ENCODE data around the gene NUP205.

Gene NUP205

DNA sequence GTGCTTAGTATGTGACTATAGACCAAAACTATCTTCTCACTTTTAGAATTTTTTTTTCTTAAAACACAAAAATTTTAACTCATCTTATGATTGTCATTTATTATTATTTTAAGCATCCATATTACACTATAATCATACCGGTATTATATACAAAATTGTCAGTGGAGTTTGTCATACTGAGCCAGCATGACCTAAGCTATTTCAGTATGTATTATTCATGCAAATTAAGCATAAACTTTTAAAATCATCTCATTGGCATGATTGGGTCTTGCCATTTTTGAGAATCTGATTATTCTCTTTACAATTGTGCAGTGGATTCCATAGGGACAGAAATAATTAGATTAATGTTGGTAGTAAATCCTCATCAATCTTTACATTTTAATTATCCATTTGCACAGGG lies 58.4 kb downstream of the NUP205 start:
- no peak overlapping the region for H3K27ac ChIP-seq (ENCODE audit: low read depth, low read length)
- no peak overlapping the region for H2AK5ac ChIP-seq (ENCODE audit: low read length)
- H3K23ac ChIP-seq (ENCODE audit: low read length) = no peak overlapping the region
- H3K56ac ChIP-seq (ENCODE audit: low read length) = no peak overlapping the region
- H3K79me1 ChIP-seq (ENCODE audit: low read length) = no peaks in the 10 kb centered on the region
- no peaks in the 10 kb centered on the region for H3K79me2 ChIP-seq (ENCODE audit: control insufficient read depth, insufficient read depth, low read length)
- no peak for DNase-seq
- no peak overlapping the region for H2BK15ac ChIP-seq (replicated peaks; ENCODE audit: low read depth)
- WGBS (ENCODE audit: extremely low coverage, insufficient coverage, low lambda C conversion rate) = 100% methylated on average over 1 of the region's 1 CpG
- no peak overlapping the region for H3K4me2 ChIP-seq (ENCODE audit: low read length)
- H3K18ac ChIP-seq (ENCODE audit: low read length) = no peak overlapping the region
- H4K5ac ChIP-seq (ENCODE audit: low read length) = no peak overlapping the region
- no peaks in the 10 kb centered on the region for H3K27me3 ChIP-seq (ENCODE audit: insufficient read depth, low read length, poor library complexity)
- H4K8ac ChIP-seq (ENCODE audit: low read depth, low read length) = no peak overlapping the region
- no peak overlapping the region for H2BK120ac ChIP-seq (ENCODE audit: low read depth, low read length)
- no peak overlapping the region for H2BK5ac ChIP-seq (ENCODE audit: low read length)
- H3K4ac ChIP-seq (ENCODE audit: low read depth, low read length) = no peak overlapping the region
- no peaks in the 10 kb centered on the region for H3K4me1 ChIP-seq (ENCODE audit: control insufficient read depth, low read depth, low read length)
- H3K36me3 ChIP-seq (ENCODE audit: control insufficient read depth, insufficient read depth, low read length) = peaks cover 5% of the 10 kb centered on the region
- no peak overlapping the region for H3K4me3 ChIP-seq (ENCODE audit: low read length)
- no peak overlapping the region for H3K9ac ChIP-seq (ENCODE audit: low read length)

DNA sequence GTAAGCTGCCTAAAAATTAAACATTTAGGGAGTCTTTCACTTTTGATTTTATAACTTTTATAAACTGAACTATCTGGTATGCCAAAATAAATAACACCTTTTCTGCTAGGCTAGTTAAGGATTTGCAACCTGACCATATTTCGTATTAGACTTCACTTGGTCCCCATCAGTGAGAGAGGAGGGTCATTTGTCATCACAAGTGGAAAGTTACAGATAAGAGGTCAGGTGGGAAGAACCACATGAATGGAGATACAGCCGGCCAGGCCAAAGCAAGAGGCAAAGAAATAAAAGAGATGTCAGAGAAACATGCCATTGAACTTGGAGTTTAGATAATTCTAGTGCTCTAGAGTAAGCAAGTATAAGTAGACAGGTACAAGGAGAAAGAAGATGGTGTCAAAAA lies 60.1 kb downstream of the NUP205 start:
- no peak overlapping the region for H3K23ac ChIP-seq (ENCODE audit: low read length)
- WGBS (ENCODE audit: extremely low coverage, insufficient coverage, low lambda C conversion rate) = no CpG with 5 or more reads among the region's 2 CpGs
- no peak overlapping the region for H3K56ac ChIP-seq (ENCODE audit: low read length)
- H3K27ac ChIP-seq (ENCODE audit: low read depth, low read length) = no peak overlapping the region
- H2AK5ac ChIP-seq (ENCODE audit: low read length) = no peak overlapping the region
- no peak overlapping the region for H3K4ac ChIP-seq (ENCODE audit: low read depth, low read length)
- no peak overlapping the region for H2BK15ac ChIP-seq (replicated peaks; ENCODE audit: low read depth)
- no peak overlapping the region for H4K5ac ChIP-seq (ENCODE audit: low read length)
- no peak overlapping the region for H3K18ac ChIP-seq (ENCODE audit: low read length)
- no peak for DNase-seq
- no peaks in the 10 kb centered on the region for H3K79me1 ChIP-seq (ENCODE audit: low read length)
- H3K27me3 ChIP-seq (ENCODE audit: insufficient read depth, low read length, poor library complexity) = no peaks in the 10 kb centered on the region
- no peak overlapping the region for H3K9ac ChIP-seq (ENCODE audit: low read length)
- H3K4me1 ChIP-seq (ENCODE audit: control insufficient read depth, low read depth, low read length) = no peaks in the 10 kb centered on the region
- no peak overlapping the region for H3K4me2 ChIP-seq (ENCODE audit: low read length)
- H3K4me3 ChIP-seq (ENCODE audit: low read length) = no peak overlapping the region
- H2BK120ac ChIP-seq (ENCODE audit: low read depth, low read length) = no peak overlapping the region
- H2BK5ac ChIP-seq (ENCODE audit: low read length) = no peak overlapping the region
- H3K79me2 ChIP-seq (ENCODE audit: control insufficient read depth, insufficient read depth, low read length) = no peaks in the 10 kb centered on the region
- peaks cover 5% of the 10 kb centered on the region for H3K36me3 ChIP-seq (ENCODE audit: control insufficient read depth, insufficient read depth, low read length)
- no peak overlapping the region for H4K8ac ChIP-seq (ENCODE audit: low read depth, low read length)

DNA sequence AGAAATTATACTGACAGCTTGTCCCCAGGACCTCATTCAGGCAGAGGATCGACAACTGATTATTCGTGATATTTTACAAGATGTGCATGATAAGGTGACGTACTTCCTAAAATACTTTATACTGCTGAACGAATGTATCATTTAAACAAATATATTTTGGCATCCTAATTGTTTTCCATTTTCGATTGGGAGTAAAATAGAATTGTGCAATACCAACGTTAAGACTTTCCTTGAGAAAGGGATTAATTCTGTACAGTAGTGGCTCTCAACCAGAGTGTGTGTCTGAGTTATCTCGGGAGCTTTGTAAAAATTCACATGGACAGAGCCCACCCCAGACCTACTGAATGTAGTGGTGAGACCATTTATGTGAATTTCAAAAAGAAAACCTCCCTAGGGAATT lies 60.8 kb downstream of the NUP205 start:
- no peak for DNase-seq
- Histone ChIP-seq H2BK120ac (ENCODE audit: low read depth, low read length) (no peak overlapping the region), H3K23ac (ENCODE audit: low read length) (no peak overlapping the region), H2BK5ac (ENCODE audit: low read length) (no peak overlapping the region), H3K4me2 (ENCODE audit: low read length) (no peak overlapping the region), H3K4me1 (ENCODE audit: control insufficient read depth, low read depth, low read length) (no peaks in the 10 kb centered on the region), H3K18ac (ENCODE audit: low read length) (no peak overlapping the region), H3K56ac (ENCODE audit: low read length) (no peak overlapping the region), H3K9ac (ENCODE audit: low read length) (no peak overlapping the region), H4K5ac (ENCODE audit: low read length) (no peak overlapping the region), H2BK15ac (replicated peaks; ENCODE audit: low read depth) (no peak overlapping the region), H4K8ac (ENCODE audit: low read depth, low read length) (no peak overlapping the region), H2AK5ac (ENCODE audit: low read length) (no peak overlapping the region), H3K27ac (ENCODE audit: low read depth, low read length) (no peak overlapping the region), H3K79me2 (ENCODE audit: control insufficient read depth, insufficient read depth, low read length) (no peaks in the 10 kb centered on the region), H3K36me3 (ENCODE audit: control insufficient read depth, insufficient read depth, low read length) (peaks cover 5% of the 10 kb centered on the region), H3K79me1 (ENCODE audit: low read length) (no peaks in the 10 kb centered on the region), H3K4me3 (ENCODE audit: low read length) (no peak overlapping the region), H3K27me3 (ENCODE audit: insufficient read depth, low read length, poor library complexity) (no peaks in the 10 kb centered on the region), H3K4ac (ENCODE audit: low read depth, low read length) (no peak overlapping the region)
- no CpG with 5 or more reads among the region's 7 CpGs for WGBS (ENCODE audit: extremely low coverage, insufficient coverage, low lambda C conversion rate)

DNA sequence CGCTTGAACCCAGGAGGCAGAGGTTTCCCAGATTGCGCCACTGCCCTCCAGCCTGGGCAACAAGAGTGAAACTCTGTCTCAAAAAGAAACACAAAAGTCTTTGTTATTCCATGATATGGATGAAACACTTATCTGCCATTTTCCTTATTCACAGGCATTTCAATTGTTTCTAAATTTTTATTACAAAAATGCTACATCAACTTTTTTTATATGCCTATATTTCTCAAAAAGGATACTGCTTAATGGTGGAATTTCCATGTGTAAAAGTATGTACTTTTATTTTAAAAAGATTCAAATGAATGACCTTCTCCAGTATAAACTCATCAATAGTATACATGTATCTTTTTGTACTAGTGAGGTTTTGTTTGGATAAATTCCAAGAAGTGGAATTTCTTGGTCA lies 62.7 kb downstream of the NUP205 start:
- Histone ChIP-seq H3K79me1 (ENCODE audit: low read length) (no peaks in the 10 kb centered on the region), H2BK120ac (ENCODE audit: low read depth, low read length) (no peak overlapping the region), H4K8ac (ENCODE audit: low read depth, low read length) (no peak overlapping the region), H4K5ac (ENCODE audit: low read length) (no peak overlapping the region), H3K27ac (ENCODE audit: low read depth, low read length) (no peak overlapping the region), H3K4me3 (ENCODE audit: low read length) (no peak overlapping the region), H3K4me2 (ENCODE audit: low read length) (no peak overlapping the region), H3K36me3 (ENCODE audit: control insufficient read depth, insufficient read depth, low read length) (peaks cover 5% of the 10 kb centered on the region), H2AK5ac (ENCODE audit: low read length) (no peak overlapping the region), H3K79me2 (ENCODE audit: control insufficient read depth, insufficient read depth, low read length) (no peaks in the 10 kb centered on the region), H3K56ac (ENCODE audit: low read length) (no peak overlapping the region), H2BK15ac (replicated peaks; ENCODE audit: low read depth) (no peak overlapping the region), H3K18ac (ENCODE audit: low read length) (no peak overlapping the region), H3K27me3 (ENCODE audit: insufficient read depth, low read length, poor library complexity) (no peaks in the 10 kb centered on the region), H3K23ac (ENCODE audit: low read length) (no peak overlapping the region), H3K4ac (ENCODE audit: low read depth, low read length) (no peak overlapping the region), H3K4me1 (ENCODE audit: control insufficient read depth, low read depth, low read length) (no peaks in the 10 kb centered on the region), H3K9ac (ENCODE audit: low read length) (no peak overlapping the region), H2BK5ac (ENCODE audit: low read length) (no peak overlapping the region)
- no peak for DNase-seq
- no CpG with 5 or more reads among the region's 2 CpGs for WGBS (ENCODE audit: extremely low coverage, insufficient coverage, low lambda C conversion rate)

DNA sequence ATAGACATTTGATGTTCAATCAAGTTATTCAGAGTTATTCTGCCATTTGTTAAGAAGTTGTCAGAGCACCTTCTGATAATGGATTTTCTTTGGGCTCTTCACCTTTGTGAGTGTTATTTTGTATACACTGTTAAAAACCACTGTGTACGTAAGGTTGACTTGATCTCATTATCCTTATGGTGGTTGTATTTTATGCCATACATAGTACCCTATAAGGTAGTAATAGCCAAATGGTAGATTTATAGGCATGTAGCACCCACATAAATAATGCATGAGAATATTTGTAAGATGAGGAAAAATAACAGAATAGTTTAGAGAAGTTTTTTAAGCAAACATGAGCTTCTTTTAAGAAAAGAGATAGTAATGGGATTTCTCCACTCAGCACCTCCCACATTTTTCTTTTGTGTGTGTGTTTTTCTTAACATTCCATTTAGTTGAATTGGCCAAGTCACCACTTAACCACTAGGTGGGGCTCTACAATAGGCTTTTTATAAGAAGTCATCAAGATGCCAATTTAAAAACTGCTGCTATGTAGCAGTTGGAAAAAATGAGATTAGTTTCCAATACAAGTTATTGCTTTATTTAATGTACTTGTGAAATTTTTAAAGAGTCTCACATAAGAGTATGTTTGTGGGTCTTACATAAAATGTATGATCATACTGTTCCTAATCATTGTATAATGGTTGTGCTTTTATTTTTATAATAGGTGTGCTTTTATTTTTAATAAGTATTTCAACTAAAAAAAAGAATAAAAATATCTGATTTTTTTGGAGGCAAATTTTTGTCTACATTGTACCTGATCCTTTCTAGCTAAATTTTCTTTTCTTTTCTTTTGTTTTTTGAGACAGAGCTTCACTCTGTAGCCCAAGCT lies 63.5 kb downstream of the NUP205 start:
- Histone ChIP-seq H3K27me3 (ENCODE audit: insufficient read depth, low read length, poor library complexity) (no peaks in the 10 kb centered on the region), H3K4me1 (ENCODE audit: control insufficient read depth, low read depth, low read length) (no peaks in the 10 kb centered on the region), H3K27ac (ENCODE audit: low read depth, low read length) (no peak overlapping the region), H3K79me1 (ENCODE audit: low read length) (no peaks in the 10 kb centered on the region), H3K4ac (ENCODE audit: low read depth, low read length) (no peak overlapping the region), H3K4me3 (ENCODE audit: low read length) (no peak overlapping the region), H3K4me2 (ENCODE audit: low read length) (no peak overlapping the region), H3K56ac (ENCODE audit: low read length) (no peak overlapping the region), H2BK15ac (replicated peaks; ENCODE audit: low read depth) (no peak overlapping the region), H3K79me2 (ENCODE audit: control insufficient read depth, insufficient read depth, low read length) (no peaks in the 10 kb centered on the region), H3K36me3 (ENCODE audit: control insufficient read depth, insufficient read depth, low read length) (peaks cover 8% of the 10 kb centered on the region), H2AK5ac (ENCODE audit: low read length) (no peak overlapping the region), H3K9ac (ENCODE audit: low read length) (no peak overlapping the region), H2BK5ac (ENCODE audit: low read length) (no peak overlapping the region), H4K5ac (ENCODE audit: low read length) (no peak overlapping the region), H3K18ac (ENCODE audit: low read length) (no peak overlapping the region), H4K8ac (ENCODE audit: low read depth, low read length) (no peak overlapping the region), H2BK120ac (ENCODE audit: low read depth, low read length) (no peak overlapping the region), H3K23ac (ENCODE audit: low read length) (no peak overlapping the region)
- no CpG with 5 or more reads among the region's 1 CpG for WGBS (ENCODE audit: extremely low coverage, insufficient coverage, low lambda C conversion rate)
- peak; percentile 78 for DNase-seq
